ENCODE measurements around the gene GLOD4.
"Not testable (repeated sequence)": the region's sequence is repeated elsewhere in the genome, so short reads cannot be mapped to it uniquely, and the experiment has no call there.

GLOD4 gene

DNA sequence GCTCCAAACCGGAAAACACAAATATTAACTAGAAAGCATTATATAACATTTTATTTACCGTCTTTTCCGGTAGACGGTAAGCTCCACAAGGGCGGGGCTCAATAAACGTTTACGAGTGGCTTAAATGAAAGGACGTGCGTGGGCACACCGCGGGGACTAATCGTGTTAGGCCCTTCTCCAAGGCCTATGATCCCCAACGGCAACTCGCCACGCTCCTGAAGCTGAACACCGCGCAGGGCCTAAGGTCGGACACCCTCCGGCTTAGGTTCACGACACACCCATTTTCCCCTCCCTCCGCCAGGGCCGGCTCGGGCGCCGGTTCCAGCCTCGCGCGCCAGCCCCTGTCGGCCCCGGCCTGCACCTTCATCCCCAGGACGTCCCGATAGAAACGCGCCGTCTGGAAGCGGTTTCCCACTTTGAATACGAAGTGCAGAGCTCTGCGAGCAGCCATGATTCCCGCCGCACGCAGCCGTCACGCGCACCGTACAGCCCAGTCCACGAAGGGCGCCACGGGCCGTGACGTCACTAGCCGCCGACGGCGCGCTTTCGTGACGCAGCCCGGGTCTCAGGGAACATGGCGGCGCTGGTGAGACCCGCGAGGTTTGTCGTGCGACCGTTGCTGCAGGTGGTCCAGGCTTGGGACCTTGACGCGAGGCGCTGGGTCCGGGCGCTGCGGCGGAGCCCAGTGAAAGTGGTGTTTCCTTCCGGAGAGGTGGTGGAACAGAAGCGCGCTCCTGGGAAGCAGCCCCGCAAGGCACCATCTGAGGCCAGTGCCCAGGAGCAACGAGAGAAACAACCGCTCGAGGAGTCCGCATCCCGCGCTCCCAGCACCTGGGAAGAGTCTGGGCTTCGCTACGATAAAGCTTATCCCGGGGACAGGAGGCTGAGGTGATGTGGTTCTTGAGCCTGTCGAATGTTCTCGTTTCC is at the start of gene GLOD4, which contains the start of gene MRM3:
TSS of gene GLOD4 (minus strand) at position 476 of the 927 bp plus-strand sequence. CDS start at position 451, 25 bp downstream.
TSS of gene MRM3 (plus strand) at position 549 of the 927 bp plus-strand sequence. CDS start at position 575, 26 bp downstream.
- Mint-ChIP-seq H3K4me3 (peak within 1 kb of the TSS; percentile 98), H3K4me1 (ENCODE audit: low read depth) (peaks cover 25% of the 10 kb centered on the region), H3K9me3 (no peaks in the 10 kb centered on the region), H3K27ac (peak within 1 kb of the TSS; percentile 96), H3K36me3 (ENCODE audit: low read depth) (peaks cover 24% of the 10 kb centered on the region), H3K27me3 (ENCODE audit: low read depth) (peaks cover 2% of the 10 kb centered on the region)
- DNase-seq (ENCODE audit: low spot score) = peak; percentile 95

DNA sequence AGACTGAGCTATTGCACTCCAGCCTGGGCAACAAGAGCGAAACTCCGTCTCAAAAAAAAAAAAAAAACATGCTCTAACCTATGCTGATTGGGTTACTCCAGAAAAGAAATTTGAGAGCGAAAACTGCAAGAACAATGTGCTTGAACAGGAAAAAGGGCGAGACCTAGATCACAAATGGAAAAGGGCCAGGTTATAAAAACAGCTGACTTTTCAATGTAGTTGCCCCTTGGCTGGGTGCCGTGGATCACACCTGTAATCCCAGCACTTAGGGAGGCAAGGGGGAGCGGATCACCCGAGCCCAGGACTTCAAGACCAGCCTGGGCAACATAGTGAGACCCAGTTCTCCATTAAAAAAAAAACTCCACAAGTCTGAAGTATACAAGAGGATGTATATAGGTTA is 48.9 kb upstream of the GLOD4 start:
- no peaks in the 10 kb centered on the region for H3K36me3 Mint-ChIP-seq (ENCODE audit: low read depth)
- no peak overlapping the region for H3K4me3 Mint-ChIP-seq
- no peaks in the 10 kb centered on the region for H3K27me3 Mint-ChIP-seq (ENCODE audit: low read depth)
- H3K9me3 Mint-ChIP-seq = no peaks in the 10 kb centered on the region
- H3K27ac Mint-ChIP-seq = no peak overlapping the region
- no peaks in the 10 kb centered on the region for H3K4me1 Mint-ChIP-seq (ENCODE audit: low read depth)
- no peak for DNase-seq (ENCODE audit: low spot score)

- H3K36me3 Mint-ChIP-seq (ENCODE audit: low read depth) = no peaks in the 10 kb centered on the region
These were observed 48.3 kb upstream of the GLOD4 start for GRCh38 chr17:830381-830780.

DNA sequence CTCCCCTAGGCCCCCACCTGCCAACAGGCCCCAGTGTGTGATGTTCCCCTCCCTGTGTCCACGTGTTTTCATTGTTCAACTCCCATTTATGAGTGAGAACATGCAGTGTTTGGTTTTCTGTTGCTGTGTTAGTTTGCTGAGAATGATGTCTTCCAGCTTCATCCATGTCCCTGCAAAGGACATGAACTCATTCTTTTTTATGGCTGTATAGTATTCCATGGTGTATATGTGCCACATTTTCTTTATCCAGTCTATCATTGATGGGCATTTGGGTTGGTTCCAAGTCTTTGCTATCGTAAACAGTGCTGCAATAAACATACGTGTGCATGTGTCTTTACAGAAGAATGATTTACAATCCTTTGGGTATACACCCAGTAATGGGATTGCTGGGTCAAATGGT is 47.5 kb upstream of the GLOD4 start:
- not testable (repeated sequence) for H3K9me3 Mint-ChIP-seq; H3K36me3 Mint-ChIP-seq (ENCODE audit: low read depth); H3K4me1 Mint-ChIP-seq (ENCODE audit: low read depth); H3K27me3 Mint-ChIP-seq (ENCODE audit: low read depth); H3K27ac Mint-ChIP-seq; DNase-seq (ENCODE audit: low spot score); H3K4me3 Mint-ChIP-seq

More at GRCh38 chr17:830381-830780, 48.3 kb upstream of the GLOD4 start:
- DNase-seq (ENCODE audit: low spot score) = no peak
- H3K27ac Mint-ChIP-seq = no peak overlapping the region
- H3K4me1 Mint-ChIP-seq (ENCODE audit: low read depth) = no peaks in the 10 kb centered on the region
- no peak overlapping the region for H3K4me3 Mint-ChIP-seq
- no peaks in the 10 kb centered on the region for H3K27me3 Mint-ChIP-seq (ENCODE audit: low read depth)
- H3K9me3 Mint-ChIP-seq = no peaks in the 10 kb centered on the region

- Mint-ChIP-seq H3K9me3 (no peaks in the 10 kb centered on the region), H3K27me3 (ENCODE audit: low read depth) (no peaks in the 10 kb centered on the region), H3K27ac (no peak overlapping the region), H3K4me3 (no peak overlapping the region), H3K36me3 (ENCODE audit: low read depth) (no peaks in the 10 kb centered on the region), H3K4me1 (ENCODE audit: low read depth) (no peaks in the 10 kb centered on the region)
- no peak for DNase-seq (ENCODE audit: low spot score)
These were observed 46.7 kb upstream of the GLOD4 start for GRCh38 chr17:828761-829160.

- H3K27me3 Mint-ChIP-seq (ENCODE audit: low read depth) = no peaks in the 10 kb centered on the region
These were observed 44.7 kb upstream of the GLOD4 start for GRCh38 chr17:826778-827177.

DNA sequence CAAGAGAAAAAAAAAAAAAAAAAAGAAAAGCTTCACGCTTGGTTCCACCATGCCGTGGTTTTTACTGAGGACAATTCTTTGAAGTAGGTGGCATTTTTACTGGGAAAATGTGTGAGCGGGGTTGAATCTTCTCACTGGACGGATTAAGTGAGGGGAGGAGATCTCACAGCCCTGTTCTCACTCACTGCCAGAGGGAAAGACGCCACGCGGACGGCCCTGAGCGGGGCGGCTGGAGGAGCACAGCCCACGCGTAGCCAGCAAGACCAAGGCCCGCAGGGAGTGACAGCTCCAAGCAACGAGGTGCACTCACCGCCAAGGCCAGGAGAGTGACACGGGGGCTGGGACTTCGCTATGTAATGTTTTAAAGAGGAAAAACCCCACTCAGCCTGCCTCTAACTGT is 43.1 kb upstream of the GLOD4 start:
- Mint-ChIP-seq H3K27me3 (ENCODE audit: low read depth) (no peaks in the 10 kb centered on the region), H3K36me3 (ENCODE audit: low read depth) (no peaks in the 10 kb centered on the region), H3K4me3 (no peak overlapping the region), H3K4me1 (ENCODE audit: low read depth) (no peaks in the 10 kb centered on the region), H3K27ac (no peak overlapping the region), H3K9me3 (no peaks in the 10 kb centered on the region)
- no peak for DNase-seq (ENCODE audit: low spot score)

More at GRCh38 chr17:826778-827177, 44.7 kb upstream of the GLOD4 start:
- no peak overlapping the region for H3K27ac Mint-ChIP-seq
- DNase-seq (ENCODE audit: low spot score) = no peak
- H3K36me3 Mint-ChIP-seq (ENCODE audit: low read depth) = no peaks in the 10 kb centered on the region
- H3K9me3 Mint-ChIP-seq = no peaks in the 10 kb centered on the region
- H3K4me3 Mint-ChIP-seq = no peak overlapping the region
- no peaks in the 10 kb centered on the region for H3K4me1 Mint-ChIP-seq (ENCODE audit: low read depth)

DNA sequence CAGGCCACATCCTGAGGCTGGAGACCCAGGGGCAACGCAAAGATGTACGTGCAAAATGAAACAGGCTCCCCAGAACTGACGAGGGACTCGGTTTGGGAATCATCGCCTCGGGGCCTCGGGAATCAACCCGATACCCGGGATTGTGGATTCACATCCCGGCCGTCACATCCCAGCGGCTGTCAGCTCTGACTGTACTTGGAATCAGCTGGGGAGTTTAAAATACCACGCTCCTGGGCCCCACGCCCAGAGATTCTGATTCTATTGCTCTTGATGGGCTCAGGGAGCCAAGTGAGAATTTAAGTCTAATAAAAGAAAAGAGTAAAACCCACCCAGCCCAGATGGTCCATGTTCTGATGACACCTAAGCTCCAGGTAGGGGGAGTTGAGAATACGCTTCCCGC is 42.3 kb upstream of the GLOD4 start:
- no peak for DNase-seq (ENCODE audit: low spot score)
- Mint-ChIP-seq H3K4me3 (no peak overlapping the region), H3K4me1 (ENCODE audit: low read depth) (no peaks in the 10 kb centered on the region), H3K9me3 (no peaks in the 10 kb centered on the region), H3K27ac (no peak overlapping the region), H3K36me3 (ENCODE audit: low read depth) (no peaks in the 10 kb centered on the region), H3K27me3 (ENCODE audit: low read depth) (no peaks in the 10 kb centered on the region)

GRCh38 chr17:823501-823902 is 41.4 kb upstream of the GLOD4 start:
- no peaks in the 10 kb centered on the region for H3K9me3 Mint-ChIP-seq
- H3K27ac Mint-ChIP-seq = no peak overlapping the region
- no peak overlapping the region for H3K4me3 Mint-ChIP-seq
- no peak for DNase-seq (ENCODE audit: low spot score)
- H3K36me3 Mint-ChIP-seq (ENCODE audit: low read depth) = no peaks in the 10 kb centered on the region
- H3K4me1 Mint-ChIP-seq (ENCODE audit: low read depth) = no peaks in the 10 kb centered on the region
- H3K27me3 Mint-ChIP-seq (ENCODE audit: low read depth) = no peaks in the 10 kb centered on the region

DNA sequence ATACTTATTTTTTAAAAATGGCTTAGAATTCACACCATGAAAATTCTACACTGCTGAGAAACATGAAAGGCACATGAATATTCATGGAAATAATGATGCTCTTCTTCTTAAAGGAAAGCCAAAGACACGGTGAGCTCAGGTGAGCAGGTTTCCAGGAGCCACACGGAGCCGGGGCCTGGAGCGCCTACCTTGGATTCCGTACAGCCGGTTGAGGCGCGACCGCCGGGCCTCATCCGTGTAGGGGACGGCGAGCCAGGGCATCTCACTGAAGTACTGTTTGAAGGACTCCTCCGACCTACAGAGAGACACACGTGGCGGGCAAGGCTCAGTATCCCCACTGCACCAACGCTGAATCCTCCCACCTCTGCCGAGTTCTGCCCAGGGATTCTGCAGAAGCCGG is 37.2 kb upstream of the GLOD4 start:
- no peaks in the 10 kb centered on the region for H3K9me3 Mint-ChIP-seq
- no peak for DNase-seq (ENCODE audit: low spot score)
- H3K4me1 Mint-ChIP-seq (ENCODE audit: low read depth) = no peaks in the 10 kb centered on the region
- H3K36me3 Mint-ChIP-seq (ENCODE audit: low read depth) = no peaks in the 10 kb centered on the region
- no peaks in the 10 kb centered on the region for H3K27me3 Mint-ChIP-seq (ENCODE audit: low read depth)
- no peak overlapping the region for H3K27ac Mint-ChIP-seq
- no peak overlapping the region for H3K4me3 Mint-ChIP-seq

GRCh38 chr17:814371-814770 is 32.3 kb upstream of the GLOD4 start:
- no peak for DNase-seq (ENCODE audit: low spot score)
- no peaks in the 10 kb centered on the region for H3K36me3 Mint-ChIP-seq (ENCODE audit: low read depth)
- H3K4me1 Mint-ChIP-seq (ENCODE audit: low read depth) = no peaks in the 10 kb centered on the region
- no peaks in the 10 kb centered on the region for H3K27me3 Mint-ChIP-seq (ENCODE audit: low read depth)
- no peak overlapping the region for H3K4me3 Mint-ChIP-seq
- H3K27ac Mint-ChIP-seq = no peak overlapping the region
- H3K9me3 Mint-ChIP-seq = peaks cover 4% of the 10 kb centered on the region

DNA sequence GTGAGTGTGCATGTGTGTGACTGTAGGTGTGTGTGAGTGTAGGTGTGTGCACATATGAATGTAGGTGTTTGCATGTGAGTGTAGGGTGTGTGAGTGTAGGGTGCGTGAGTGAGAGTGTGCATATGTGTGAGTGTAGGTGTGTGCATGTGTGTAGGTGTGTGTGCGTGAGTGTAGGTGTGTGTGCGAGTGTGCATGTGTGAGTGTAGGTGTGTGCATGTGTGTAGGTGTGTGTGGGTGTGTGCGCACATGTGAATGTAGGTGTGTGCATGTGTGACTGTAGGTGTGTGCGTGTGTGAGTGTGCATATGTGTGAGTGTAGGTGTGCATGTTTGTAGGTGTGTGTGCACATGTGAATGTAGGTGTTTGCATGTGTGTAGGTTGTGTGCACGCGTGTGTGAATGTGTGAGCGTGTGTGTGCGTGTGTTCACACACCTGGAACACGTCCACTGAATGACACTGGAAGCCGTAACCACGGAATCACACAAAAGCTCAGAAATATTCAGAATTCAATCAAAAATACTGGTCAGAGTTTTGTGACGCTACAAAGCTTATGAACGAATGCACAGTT is 30.6 kb upstream of the GLOD4 start:
- H3K36me3 Mint-ChIP-seq (ENCODE audit: low read depth) = no peaks in the 10 kb centered on the region
- H3K27ac Mint-ChIP-seq = no peak overlapping the region
- no peaks in the 10 kb centered on the region for H3K4me1 Mint-ChIP-seq (ENCODE audit: low read depth)
- H3K4me3 Mint-ChIP-seq = no peak overlapping the region
- H3K27me3 Mint-ChIP-seq (ENCODE audit: low read depth) = no peaks in the 10 kb centered on the region
- peaks cover 4% of the 10 kb centered on the region for H3K9me3 Mint-ChIP-seq
- no peak for DNase-seq (ENCODE audit: low spot score)

GRCh38 chr17:811051-811784 is 29.1 kb upstream of the GLOD4 start:
- peaks cover 4% of the 10 kb centered on the region for H3K9me3 Mint-ChIP-seq
- H3K4me3 Mint-ChIP-seq = no peak overlapping the region
- H3K27ac Mint-ChIP-seq = no peak overlapping the region
- H3K4me1 Mint-ChIP-seq (ENCODE audit: low read depth) = no peaks in the 10 kb centered on the region
- no peaks in the 10 kb centered on the region for H3K36me3 Mint-ChIP-seq (ENCODE audit: low read depth)
- no peaks in the 10 kb centered on the region for H3K27me3 Mint-ChIP-seq (ENCODE audit: low read depth)
- no peak for DNase-seq (ENCODE audit: low spot score)

Data from T-helper 2 cell treated with Interferon-gamma antibody and Interleukin-4, amounts not matched to agents 5 μg/mL and 100 μg/mL, for 36 hours (primary cell).